Keratinocyte (primary cell): ENCODE measurements around the gene SULF2. TPM values are rescaled to one million over a fixed set of nuclear protein-coding genes. Genes with fewer than 3 reads are reported as not detected.
"Not testable (repeated sequence)": the region's sequence is repeated elsewhere in the genome, so short reads cannot be mapped to it uniquely, and the experiment has no call there.

ENCODE experiments used
- DNase-seq: peaks from one replicate; pipeline ENCODE4 v3.0.0-alpha.2; 2011; ENCODE audit warnings: low read depth, missing footprints, low spot score
- FAIRE-seq: peaks from 2 replicates; lab custom pipeline; 2011; peaks lifted over from hg19 to GRCh38; lab: Jason Lieb, UNC
- H2AFZ ChIP-seq: 2 replicates; pipeline ENCODE4 v1.6.0; 2012; ENCODE audit warnings: low read length, control low read depth, inconsistent platforms; ENCODE audit not compliant: control insufficient read depth
- H3K27ac ChIP-seq: 2 replicates; pipeline ENCODE4 v1.5.1; 2011; ENCODE audit warnings: low read length; ENCODE audit not compliant: control insufficient read depth, insufficient read depth
- H3K27me3 ChIP-seq: 3 replicates; pipeline ENCODE4 v1.6.0; 2011; ENCODE audit warnings: low read length; ENCODE audit not compliant: control insufficient read depth, insufficient read depth; ENCODE audit errors: extremely low read depth
- H3K36me3 ChIP-seq, 2 experiments: 2 replicates in 1 of 2; 3 replicates in 1 of 2; pipeline ENCODE4 v1.5.1; 2011; ENCODE audit warnings: low read length in 2 of 2, mild to moderate bottlenecking in 1 of 2; ENCODE audit not compliant: control insufficient read depth in 2 of 2, insufficient read depth in 2 of 2; ENCODE audit errors: extremely low read depth in 1 of 2
- H3K4me1 ChIP-seq: 3 replicates; pipeline ENCODE4 v1.5.1; 2011; ENCODE audit warnings: low read length; ENCODE audit not compliant: control insufficient read depth, insufficient read depth; ENCODE audit errors: extremely low read depth
- H3K4me2 ChIP-seq: 3 replicates; pipeline ENCODE4 v1.6.0; 2011; ENCODE audit warnings: low read depth, low read length; ENCODE audit not compliant: control insufficient read depth, insufficient read depth; ENCODE audit errors: extremely low read depth
- H3K4me3 ChIP-seq, 3 experiments: fragments of 200-600 bp in 1 of 3; sonication (generic) in 1 of 3; 2 replicates in 2 of 3; 3 replicates in 1 of 3; pipeline ENCODE4 v1.5.1; 2011 to 2016; ENCODE audit warnings: low read length in 3 of 3, mild to moderate bottlenecking in 3 of 3, control low read depth in 2 of 3, inconsistent platforms in 1 of 3, low read depth in 1 of 3, mixed read lengths in 1 of 3, mixed run types in 1 of 3, moderate library complexity in 1 of 3; ENCODE audit not compliant: control insufficient read depth in 2 of 3, insufficient read depth in 2 of 3; ENCODE audit errors: extremely low read depth in 1 of 3
- H3K79me2 ChIP-seq: 2 replicates; pipeline ENCODE4 v1.6.0; 2012; ENCODE audit warnings: low read length; ENCODE audit not compliant: control insufficient read depth, insufficient read depth
- H3K9ac ChIP-seq: 3 replicates; pipeline ENCODE4 v1.6.0; 2011; ENCODE audit warnings: low read length; ENCODE audit not compliant: control insufficient read depth, insufficient read depth; ENCODE audit errors: extremely low read depth
- H3K9me1 ChIP-seq: 3 replicates; pipeline ENCODE4 v1.6.0; 2011; ENCODE audit warnings: low read length; ENCODE audit not compliant: control insufficient read depth, insufficient read depth; ENCODE audit errors: extremely low read depth
- H3K9me3 ChIP-seq: 2 replicates; pipeline ENCODE4 v1.5.1; 2012; ENCODE audit warnings: low read depth, low read length; ENCODE audit not compliant: control insufficient read depth
- H4K20me1 ChIP-seq: 3 replicates; pipeline ENCODE4 v1.6.0; 2011; ENCODE audit warnings: low read length; ENCODE audit not compliant: control insufficient read depth, insufficient read depth; ENCODE audit errors: extremely low read depth
- EZH2 ChIP-seq: IDR thresholded peaks from one replicate; pipeline ENCODE4 v1.6.1; 2012; ENCODE audit warnings: inconsistent platforms, mild to moderate bottlenecking, low read length, moderate library complexity
- dilution Hi-C: fragments of 300-500 bp; cut with MboI; formaldehyde crosslinking; loops from one replicate; pipeline ENCODE4 v1.7.0; 2020; ENCODE audit warnings: low sequenced_read_pairs; ENCODE audit not compliant: extremely low pct_ligation_motif_present
- polyA plus RNA-seq, 5 experiments: library from polyadenylated mRNA; depleted of rRNA in 3 of 5; stranded (reverse) in 3 of 5; stranded (forward) in 1 of 5; unstranded in 1 of 5; fragments of >200 nt; gene quantifications; 1 replicate in 1 of 5; 2 replicates in 3 of 5; 3 replicates in 1 of 5; pipeline versions ENCODE4 v1.2.1 to v1.2.3, GENCODE V29; 2011 to 2012; ENCODE audit warnings: missing spikeins in 2 of 5, low read depth in 1 of 5, low replicate concordance in 1 of 5
- TF ChIP-seq, protein P1 (sequence below), 3 experiments: IDR thresholded peaks in 1 of 3; conservative IDR thresholded peaks in 1 of 3; optimal IDR thresholded peaks in 1 of 3; 2 replicates in 2 of 3; 3 replicates in 1 of 3; pipeline versions ENCODE3 to v1.5.1; 2011; ENCODE audit warnings: low read length in 3 of 3, mild to moderate bottlenecking in 3 of 3, moderate library complexity in 2 of 3, control low read depth in 1 of 3, inconsistent platforms in 1 of 3; ENCODE audit not compliant: insufficient read depth in 2 of 3; ENCODE audit errors: extremely low read depth in 1 of 3

SULF2 gene
- polyA plus RNA-seq, 1 donor (not counting 4 experiments of a cell fraction or from before 2014, with no cell fraction given), result 64.4 TPM

DNA sequence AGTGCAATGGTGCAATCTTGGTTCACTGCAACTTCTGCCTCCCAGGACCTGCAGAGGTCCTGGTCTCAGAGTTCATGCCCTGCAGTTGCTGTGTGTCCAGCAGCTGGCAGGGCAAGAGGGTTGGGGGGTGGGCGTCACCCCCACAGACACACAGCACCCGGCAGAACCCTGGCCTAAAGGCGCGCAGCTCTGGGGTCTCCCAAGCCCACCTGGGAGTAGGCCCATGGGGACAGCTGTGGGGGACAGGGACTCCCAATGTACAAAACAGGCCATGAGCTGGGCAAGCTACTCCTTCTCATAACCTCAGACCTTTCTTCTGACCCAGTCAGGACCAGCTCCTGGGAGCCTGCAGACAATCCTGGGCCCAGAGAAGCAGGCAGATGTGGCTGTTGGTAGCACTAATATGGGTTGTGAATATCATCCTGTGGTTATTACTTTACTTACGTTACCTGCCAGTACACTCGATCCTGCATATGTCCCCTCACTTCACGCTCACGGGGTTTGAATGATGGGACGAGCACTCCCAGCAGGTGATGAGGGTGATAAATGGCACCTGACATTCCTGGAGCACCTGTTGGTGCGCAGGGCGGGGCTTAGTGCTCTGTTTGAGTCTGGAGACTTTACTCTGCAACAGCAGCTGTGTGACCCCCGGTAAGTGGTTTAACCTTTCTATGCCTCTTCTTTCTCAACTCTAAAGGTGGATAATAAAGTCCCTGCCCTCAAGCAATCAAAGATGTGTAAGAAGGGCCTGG lies 39.9 kb upstream of the SULF2 start:
- Histone ChIP-seq H3K27ac (no peak overlapping the region), H3K27me3 (no peaks in the 10 kb centered on the region), H3K36me3 (no peaks in the 10 kb centered on the region), H2AFZ (no peak overlapping the region), H3K9ac (no peak overlapping the region), H3K9me3 (no peaks in the 10 kb centered on the region), H3K9me1 (no peaks in the 10 kb centered on the region), H3K4me3 (no peak overlapping the region), H4K20me1 (no peaks in the 10 kb centered on the region), H3K4me2 (no peak overlapping the region), H3K79me2 (no peaks in the 10 kb centered on the region), H3K4me1 (peaks cover 11% of the 10 kb centered on the region)
- TF ChIP-seq EZH2, result no peak
- TF ChIP-seq, protein P1, sequence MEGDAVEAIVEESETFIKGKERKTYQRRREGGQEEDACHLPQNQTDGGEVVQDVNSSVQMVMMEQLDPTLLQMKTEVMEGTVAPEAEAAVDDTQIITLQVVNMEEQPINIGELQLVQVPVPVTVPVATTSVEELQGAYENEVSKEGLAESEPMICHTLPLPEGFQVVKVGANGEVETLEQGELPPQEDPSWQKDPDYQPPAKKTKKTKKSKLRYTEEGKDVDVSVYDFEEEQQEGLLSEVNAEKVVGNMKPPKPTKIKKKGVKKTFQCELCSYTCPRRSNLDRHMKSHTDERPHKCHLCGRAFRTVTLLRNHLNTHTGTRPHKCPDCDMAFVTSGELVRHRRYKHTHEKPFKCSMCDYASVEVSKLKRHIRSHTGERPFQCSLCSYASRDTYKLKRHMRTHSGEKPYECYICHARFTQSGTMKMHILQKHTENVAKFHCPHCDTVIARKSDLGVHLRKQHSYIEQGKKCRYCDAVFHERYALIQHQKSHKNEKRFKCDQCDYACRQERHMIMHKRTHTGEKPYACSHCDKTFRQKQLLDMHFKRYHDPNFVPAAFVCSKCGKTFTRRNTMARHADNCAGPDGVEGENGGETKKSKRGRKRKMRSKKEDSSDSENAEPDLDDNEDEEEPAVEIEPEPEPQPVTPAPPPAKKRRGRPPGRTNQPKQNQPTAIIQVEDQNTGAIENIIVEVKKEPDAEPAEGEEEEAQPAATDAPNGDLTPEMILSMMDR (optimal IDR thresholded peaks at IDR 0.05 in 1 of 3, IDR thresholded peaks at IDR 0.05 in 1 of 3, conservative IDR thresholded peaks at IDR 0.05 in 1 of 3; ENCODE audit: extremely low read depth in 1 of 3, insufficient read depth in 2 of 3, low read length in 3 of 3), result no peak
- dilution Hi-C loops, result no loop called here
- DNase-seq (no peak), FAIRE-seq (no peak)

DNA sequence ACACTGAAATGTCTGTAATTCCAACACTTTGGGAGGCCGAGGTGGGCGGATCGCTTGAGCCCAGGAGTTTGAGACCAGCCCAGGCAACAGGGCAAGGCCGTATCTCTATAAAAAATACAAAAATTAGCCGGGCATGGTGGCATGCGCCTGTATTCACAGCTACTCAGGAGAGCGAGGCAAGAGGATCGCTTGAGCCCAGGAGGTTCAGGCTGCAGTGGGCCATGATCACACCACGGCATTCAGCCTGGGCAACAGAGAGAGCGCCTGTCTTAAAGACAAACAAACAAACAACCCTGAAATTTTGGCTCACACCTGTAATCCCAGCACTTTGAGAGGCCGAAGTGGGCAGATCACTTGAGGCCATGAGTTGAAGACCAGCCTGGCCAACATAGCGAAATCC lies 38.7 kb upstream of the SULF2 start:
- H4K20me1 ChIP-seq, H2AFZ ChIP-seq, FAIRE-seq, H3K4me2 ChIP-seq, H3K9me1 ChIP-seq, H3K27me3 ChIP-seq, H3K36me3 ChIP-seq, H3K27ac ChIP-seq, DNase-seq, H3K9ac ChIP-seq, H3K4me3 ChIP-seq, H3K79me2 ChIP-seq, H3K9me3 ChIP-seq, dilution Hi-C loops: not testable (repeated sequence)
- H3K4me1 ChIP-seq, result peaks cover 11% of the 10 kb centered on the region
